H9 (cell line): ENCODE measurements around the gene PTPRH. TPM values are rescaled to one million over a fixed set of nuclear protein-coding genes. Genes with fewer than 3 reads are reported as not detected.

Experiments used
- DNase-seq: peaks from one replicate; pipeline ENCODE4 v3.0.0-alpha.2; 2017
- H2AFZ ChIP-seq: one replicate; pipeline ENCODE4 v1.6.1; 2013; ENCODE audit warnings: mild to moderate bottlenecking, low read length, control low read depth, moderate library complexity
- H2AK5ac ChIP-seq: 2 replicates; pipeline ENCODE4 v1.6.1; 2013; ENCODE audit warnings: low read length, control low read depth, mixed read lengths; ENCODE audit not compliant: insufficient read length
- H2BK120ac ChIP-seq: one replicate; pipeline ENCODE4 v1.6.1; 2013; ENCODE audit warnings: low read depth, mild to moderate bottlenecking, low read length, control low read depth, inconsistent platforms; ENCODE audit not compliant: poor library complexity, severe bottlenecking
- H2BK12ac ChIP-seq: 2 replicates; pipeline ENCODE4 v1.6.1; 2013; ENCODE audit warnings: low read length, control low read depth, mixed read lengths, low read depth; ENCODE audit not compliant: insufficient read length
- H2BK15ac ChIP-seq: 2 replicates; pipeline ENCODE4 v1.6.1; 2013; ENCODE audit warnings: low read depth, low read length, control low read depth
- H2BK20ac ChIP-seq: one replicate; pipeline ENCODE4 v1.6.1; 2013; ENCODE audit warnings: low read depth, mild to moderate bottlenecking, low read length, control low read depth, inconsistent platforms; ENCODE audit not compliant: poor library complexity, severe bottlenecking
- H2BK5ac ChIP-seq: 2 replicates; pipeline ENCODE4 v1.6.1; 2013; ENCODE audit warnings: low read length, control low read depth, mixed read lengths; ENCODE audit not compliant: insufficient read length
- H3K14ac ChIP-seq: 2 replicates; pipeline ENCODE4 v1.6.1; 2013; ENCODE audit warnings: low read length, control low read depth; ENCODE audit not compliant: insufficient read depth
- H3K18ac ChIP-seq: 2 replicates; pipeline ENCODE4 v1.6.1; 2013; ENCODE audit warnings: low read depth, mild to moderate bottlenecking, mixed read lengths, low read length, control low read depth; ENCODE audit not compliant: insufficient read length
- H3K23ac ChIP-seq: 2 replicates; pipeline ENCODE4 v1.6.1; 2013; ENCODE audit warnings: low read length, control low read depth, mixed read lengths, low read depth; ENCODE audit not compliant: insufficient read length
- H3K23me2 ChIP-seq: 2 replicates; pipeline ENCODE4 v1.6.1; 2013; ENCODE audit warnings: low read depth, mild to moderate bottlenecking, mixed read lengths, low read length, control low read depth; ENCODE audit not compliant: insufficient read length, poor library complexity, severe bottlenecking
- H3K27ac ChIP-seq: 2 replicates; pipeline ENCODE4 v1.5.1; 2013; ENCODE audit warnings: low read length, control low read depth, mixed read lengths, low read depth; ENCODE audit not compliant: insufficient read length
- H3K27me3 ChIP-seq: 2 replicates; pipeline ENCODE4 v1.6.1; 2013; ENCODE audit warnings: low read length, control low read depth, inconsistent platforms; ENCODE audit not compliant: insufficient read depth
- H3K4ac ChIP-seq: 2 replicates; pipeline ENCODE4 v1.6.1; 2013; ENCODE audit warnings: low read depth, mild to moderate bottlenecking, control low read depth, inconsistent platforms, low read length, moderate library complexity
- H3K4me1 ChIP-seq: 2 replicates; pipeline ENCODE4 v1.6.1; 2013; ENCODE audit warnings: low read length, control low read depth, inconsistent platforms; ENCODE audit not compliant: insufficient read depth
- H3K4me2 ChIP-seq: 2 replicates; pipeline ENCODE4 v1.6.1; 2013; ENCODE audit warnings: low read length, control low read depth, mixed read lengths; ENCODE audit not compliant: insufficient read length, insufficient read depth
- H3K56ac ChIP-seq: 2 replicates; pipeline ENCODE4 v1.6.1; 2013; ENCODE audit warnings: low read depth, mild to moderate bottlenecking, mixed read lengths, low read length, control low read depth; ENCODE audit not compliant: insufficient read length
- H3K79me1 ChIP-seq: 2 replicates; pipeline ENCODE4 v1.6.1; 2013; ENCODE audit warnings: low read depth, mild to moderate bottlenecking, moderate library complexity, low read length, control low read depth, inconsistent platforms; ENCODE audit not compliant: insufficient read depth, poor library complexity, severe bottlenecking
- H3K79me2 ChIP-seq: 2 replicates; pipeline ENCODE4 v1.6.1; 2013; ENCODE audit warnings: low read length, control low read depth, inconsistent platforms; ENCODE audit not compliant: insufficient read depth
- H3K9ac ChIP-seq: 2 replicates; pipeline ENCODE4 v1.6.1; 2013; ENCODE audit warnings: low read length, control low read depth, mixed read lengths; ENCODE audit not compliant: insufficient read length; ENCODE audit errors: extremely low read depth
- H3K9me3 ChIP-seq: one replicate; pipeline ENCODE4 v1.6.1; 2013; ENCODE audit warnings: low read depth, low read length, inconsistent platforms; ENCODE audit not compliant: control insufficient read depth
- H3T11ph ChIP-seq: one replicate; pipeline ENCODE4 v1.6.1; 2013; ENCODE audit warnings: mild to moderate bottlenecking, low read length, control low read depth, inconsistent platforms
- H4K20me1 ChIP-seq: one replicate; pipeline ENCODE4 v1.6.1; 2013; ENCODE audit not compliant: control insufficient read depth, insufficient read length, insufficient read depth
- H4K5ac ChIP-seq: 2 replicates; pipeline ENCODE4 v1.6.1; 2013; ENCODE audit warnings: low read depth, mild to moderate bottlenecking, mixed read lengths, low read length, control low read depth; ENCODE audit not compliant: insufficient read length
- H4K8ac ChIP-seq: replicated peaks from 2 replicates; pipeline ENCODE4 v1.6.1; 2013; ENCODE audit warnings: low read length, control low read depth, mixed read lengths, low read depth; ENCODE audit not compliant: insufficient read length
- H4K91ac ChIP-seq: 2 replicates; pipeline ENCODE4 v1.6.1; 2013; ENCODE audit warnings: low read depth, mild to moderate bottlenecking, moderate library complexity, mixed read lengths, low read length, control low read depth; ENCODE audit not compliant: insufficient read length
- H3K27ac Mint-ChIP-seq, 3 experiments: 2 replicates in 2 of 3; 3 replicates in 1 of 3; pipeline ENCODE4 v1.8.0; 2020 to 2021; ENCODE audit warnings: mixed read lengths in 3 of 3, mild to moderate bottlenecking in 1 of 3, moderate library complexity in 1 of 3
- H3K27me3 Mint-ChIP-seq: 2 replicates; pipeline ENCODE4 v1.8.0; 2021; ENCODE audit warnings: low read depth, mild to moderate bottlenecking, moderate library complexity, mixed read lengths
- H3K36me3 Mint-ChIP-seq, 3 experiments: 2 replicates in 2 of 3; 3 replicates in 1 of 3; pipeline ENCODE4 v1.8.0; 2020 to 2021; ENCODE audit warnings: low read depth in 3 of 3, mixed read lengths in 3 of 3; ENCODE audit not compliant: insufficient read depth in 1 of 3
- H3K4me1 Mint-ChIP-seq, 2 experiments: 2 replicates each; pipeline ENCODE4 v1.8.0; 2020; ENCODE audit warnings: mixed read lengths in 2 of 2
- H3K4me3 Mint-ChIP-seq, 2 experiments: 2 replicates in 1 of 2; 3 replicates in 1 of 2; pipeline ENCODE4 v1.8.0; 2020 to 2021; ENCODE audit warnings: mild to moderate bottlenecking in 2 of 2, mixed read lengths in 2 of 2, moderate library complexity in 1 of 2
- H3K9me3 Mint-ChIP-seq, 2 experiments: 2 replicates in 1 of 2; 3 replicates in 1 of 2; pipeline ENCODE4 v1.8.0; 2020; ENCODE audit warnings: mild to moderate bottlenecking in 2 of 2, mixed read lengths in 2 of 2, moderate library complexity in 1 of 2
- WGBS: extraction: QIAGEN DNeasy Blood & Tissue Kit; methylation state at CpG from one replicate; pipeline ENCODE4 v1.1.7; 2013; ENCODE audit warnings: missing lambda C conversion rate, low lambda C conversion rate, mixed read lengths; ENCODE audit not compliant: insufficient read length; ENCODE audit errors: extremely low coverage; 5-methylcytosine and 5-hydroxymethylcytosine counted together
- total RNA-seq: library from RNA; stranded (reverse); gene quantifications from 2 replicates; pipeline ENCODE4 v1.2.1, GENCODE V29; 2021
- TF ChIP-seq, protein P1 (sequence below): fragments of 200-600 bp; sonication (generic); conservative IDR thresholded peaks from 3 replicates; pipeline ENCODE4 v1.8.0; 2021; ENCODE audit warnings: antibody characterized with exemption, mild to moderate bottlenecking

The PTPRH gene
- total RNA-seq, 1 experiment from 2014 or later: 0.24 TPM

DNA sequence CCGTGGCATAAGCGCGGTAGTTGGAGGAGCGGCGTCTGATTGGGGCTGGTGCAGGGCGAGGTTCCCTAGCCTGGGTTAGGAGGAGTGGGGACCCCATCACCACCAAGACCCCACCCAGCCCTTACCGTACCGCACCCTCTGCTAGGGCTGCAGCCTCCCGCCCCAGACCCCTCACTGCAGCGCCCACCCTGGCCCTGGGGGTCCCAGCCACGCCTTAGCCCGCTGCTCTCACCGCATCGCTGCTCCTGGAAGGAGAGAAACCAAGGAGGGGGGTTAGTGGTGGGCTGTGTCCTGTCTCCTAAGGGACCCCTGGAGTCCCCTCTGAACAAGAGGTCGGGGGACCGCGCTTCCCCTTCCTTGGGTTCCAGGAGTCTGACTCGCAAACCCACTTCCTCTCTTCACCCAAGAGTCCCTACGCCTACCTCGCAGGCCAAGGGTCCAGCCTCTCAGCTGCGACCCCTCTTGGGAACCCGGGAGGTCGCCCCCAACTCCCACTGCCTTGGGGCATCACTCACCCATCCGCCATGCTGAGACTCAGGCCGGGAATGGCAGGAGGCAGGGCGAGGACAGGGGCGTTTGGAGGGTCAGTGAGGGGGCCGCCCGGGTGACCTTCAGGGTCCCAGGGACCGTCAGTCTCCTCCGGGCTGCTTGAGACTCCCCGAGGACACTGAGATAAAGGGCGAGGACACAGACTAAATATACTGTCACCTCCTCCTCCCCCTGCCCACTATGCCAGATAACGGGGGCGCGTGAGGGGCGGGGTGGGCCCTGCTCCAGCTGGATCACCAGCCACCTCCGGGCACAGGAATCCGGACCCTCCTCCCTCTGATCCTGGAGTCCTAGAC lies 52.0 kb downstream of the PTPRH start, which contains the start of gene TNNI3:
TNNI3 (minus strand) TSS at position 669 of the 845 bp plus-strand sequence; CDS start at position 526, 143 bp downstream.
- no peaks in the 10 kb centered on the region; the same call in 1 of the 2 replicates for H3K4me1 ChIP-seq
- Mint-ChIP-seq H3K9me3 (no peaks in the 10 kb centered on the region), H3K4me1 (peaks cover 18 to 27% of the 10 kb centered on the region in 2 experiments), H3K27ac (peak within 1 kb of the TSS; percentile 93 to 94 (median 94); a peak in 6 of 7 replicates), H3K36me3 (peaks cover 14 to 23% (median 19%) of the 10 kb centered on the region in 3 experiments), H3K27me3 (peaks cover 23% of the 10 kb centered on the region), H3K4me3 (peak within 1 kb of the TSS; percentile 81 to 95)
- no peak within 1 kb of the TSS for H2AFZ ChIP-seq
- no peak within 1 kb of the TSS for H2AK5ac ChIP-seq
- no peaks in the 10 kb centered on the region for H3K79me1 ChIP-seq
- H3K9ac ChIP-seq: no peak within 1 kb of the TSS
- no peaks in the 10 kb centered on the region for H3K79me2 ChIP-seq
- no peak within 1 kb of the TSS for H3K23ac ChIP-seq
- no peaks in the 10 kb centered on the region for H4K20me1 ChIP-seq
- WGBS: no CpG with 5 or more reads among the region's 39 CpGs
- no peak within 1 kb of the TSS for H2BK120ac ChIP-seq
- no peak within 1 kb of the TSS for H3K27ac ChIP-seq
- H3K27me3 ChIP-seq: no peaks in the 10 kb centered on the region; the same call in 1 of the 2 replicates
- H2BK15ac ChIP-seq: no peak within 1 kb of the TSS
- no peak within 1 kb of the TSS for H3K4ac ChIP-seq
- no peak for DNase-seq
- no peak within 1 kb of the TSS for H4K91ac ChIP-seq
- H4K5ac ChIP-seq: no peak within 1 kb of the TSS
- H3K18ac ChIP-seq: no peak within 1 kb of the TSS
- H2BK5ac ChIP-seq: no peak within 1 kb of the TSS
- H3K23me2 ChIP-seq: peaks cover 13% of the 10 kb centered on the region
- no peaks in the 10 kb centered on the region for H3K9me3 ChIP-seq
- no peak within 1 kb of the TSS for H2BK12ac ChIP-seq
- no peak within 1 kb of the TSS for H3K14ac ChIP-seq
- TF ChIP-seq, protein P1, sequence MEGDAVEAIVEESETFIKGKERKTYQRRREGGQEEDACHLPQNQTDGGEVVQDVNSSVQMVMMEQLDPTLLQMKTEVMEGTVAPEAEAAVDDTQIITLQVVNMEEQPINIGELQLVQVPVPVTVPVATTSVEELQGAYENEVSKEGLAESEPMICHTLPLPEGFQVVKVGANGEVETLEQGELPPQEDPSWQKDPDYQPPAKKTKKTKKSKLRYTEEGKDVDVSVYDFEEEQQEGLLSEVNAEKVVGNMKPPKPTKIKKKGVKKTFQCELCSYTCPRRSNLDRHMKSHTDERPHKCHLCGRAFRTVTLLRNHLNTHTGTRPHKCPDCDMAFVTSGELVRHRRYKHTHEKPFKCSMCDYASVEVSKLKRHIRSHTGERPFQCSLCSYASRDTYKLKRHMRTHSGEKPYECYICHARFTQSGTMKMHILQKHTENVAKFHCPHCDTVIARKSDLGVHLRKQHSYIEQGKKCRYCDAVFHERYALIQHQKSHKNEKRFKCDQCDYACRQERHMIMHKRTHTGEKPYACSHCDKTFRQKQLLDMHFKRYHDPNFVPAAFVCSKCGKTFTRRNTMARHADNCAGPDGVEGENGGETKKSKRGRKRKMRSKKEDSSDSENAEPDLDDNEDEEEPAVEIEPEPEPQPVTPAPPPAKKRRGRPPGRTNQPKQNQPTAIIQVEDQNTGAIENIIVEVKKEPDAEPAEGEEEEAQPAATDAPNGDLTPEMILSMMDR: no peak
- H2BK20ac ChIP-seq: no peak within 1 kb of the TSS
- no peak within 1 kb of the TSS for H3T11ph ChIP-seq
- no peak within 1 kb of the TSS for H3K56ac ChIP-seq
- H4K8ac ChIP-seq: no peak within 1 kb of the TSS
- H3K4me2 ChIP-seq: peak within 1 kb of the TSS; percentile 89
